HepG2 (cell line): ENCODE results near the gene SMOC1. TPM values are rescaled to one million over a fixed set of nuclear protein-coding genes. Genes with fewer than 3 reads are reported as not detected.

ENCODE experiments used
- ATAC-seq: fragments of 200-7000 bp; cut with Tn5 transposase; 3 replicates; pipeline ENCODE4 v1.9.1; 2020; ENCODE audit warnings: mild to moderate bottlenecking, moderate library complexity
- BruUV-seq: library from RNA; stranded (reverse); fragments of 400-500 nt; replicated peaks from 2 replicates; lab custom pipeline; 2021; lab: Mats Ljungman, UMichigan
- CTCF ChIA-PET: fragments of 300-600 bp; formaldehyde crosslinking; extraction: SDS; loops from one replicate; lab custom pipeline; 2021; ENCODE audit warnings: low total read pairs, inconsistent platforms, low intra/inter-chr PET ratio; lab: Yijun Ruan, JAX
- POLR2A ChIA-PET: fragments of 350-600 bp; sonication (Branson Sonifier 250); formaldehyde crosslinking; loops from one replicate; lab custom pipeline; 2020; ENCODE audit warnings: antibody characterized with exemption, inconsistent platforms; lab: Yijun Ruan, JAX
- DNase-seq: peaks from one replicate; pipeline ENCODE4 v3.0.0-alpha.2; 2015; ENCODE audit warnings: low spot score
- FAIRE-seq: peaks from 3 replicates; lab custom pipeline; 2011; peaks lifted over from hg19 to GRCh38; lab: Jason Lieb, UNC
- H2AFZ ChIP-seq: one replicate; pipeline ENCODE4 v1.6.1; 2011; ENCODE audit warnings: low read length, inconsistent platforms
- H3K27ac ChIP-seq: fragments of 300-600 bp; 3 replicates; pipeline ENCODE4 v1.8.0; 2011; ENCODE audit warnings: mixed run types, mild to moderate bottlenecking, mixed read lengths, low read length, inconsistent platforms; ENCODE audit not compliant: insufficient read depth; ENCODE audit errors: extremely low read length
- H3K27me3 ChIP-seq, 2 experiments: fragments of 200-600 bp in 1 of 2; 2 replicates in 1 of 2; 3 replicates in 1 of 2; pipeline versions ENCODE4 v1.6.0 to v1.8.0; 2011; ENCODE audit warnings: low read length in 2 of 2, mild to moderate bottlenecking in 2 of 2, moderate library complexity in 2 of 2, inconsistent platforms in 1 of 2; ENCODE audit not compliant: insufficient read depth in 2 of 2, control insufficient read depth in 1 of 2
- H3K36me3 ChIP-seq, 2 experiments: fragments of 200-600 bp in 1 of 2; replicated peaks in 1 of 2; 2 replicates in 1 of 2; 3 replicates in 1 of 2; pipeline versions ENCODE4 v1.5.1 to v1.8.0; 2011; ENCODE audit warnings: low read length in 2 of 2, inconsistent platforms in 1 of 2; ENCODE audit not compliant: insufficient read depth in 2 of 2, control insufficient read depth in 1 of 2
- H3K4me1 ChIP-seq: 2 replicates; pipeline ENCODE4 v1.5.1; 2012; ENCODE audit warnings: low read length, inconsistent platforms; ENCODE audit not compliant: insufficient read depth
- H3K4me2 ChIP-seq: 2 replicates; pipeline ENCODE4 v1.6.0; 2011; ENCODE audit warnings: low read depth, low read length, inconsistent platforms
- H3K4me3 ChIP-seq, 3 experiments: fragments of 200-600 bp in 1 of 3; sonication (generic), shearing (Covaris generic) in 1 of 3; replicated peaks in 1 of 3; 2 replicates each; pipeline ENCODE4 v1.5.1; 2011 to 2016; ENCODE audit warnings: low read length in 3 of 3, inconsistent platforms in 2 of 3, low read depth in 2 of 3, mild to moderate bottlenecking in 2 of 3, control low read depth in 1 of 3, mixed read lengths in 1 of 3; ENCODE audit not compliant: insufficient read depth in 1 of 3
- H3K79me2 ChIP-seq: one replicate; pipeline ENCODE4 v1.6.1; 2011; ENCODE audit warnings: low read length, inconsistent platforms; ENCODE audit not compliant: insufficient read depth
- H3K9ac ChIP-seq: 2 replicates; pipeline ENCODE4 v1.6.0; 2011; ENCODE audit warnings: mild to moderate bottlenecking, low read depth, low read length, inconsistent platforms; ENCODE audit not compliant: insufficient read depth
- H3K9me3 ChIP-seq: 2 replicates; pipeline ENCODE4 v1.5.1; 2012; ENCODE audit warnings: mild to moderate bottlenecking, low read length
- H4K20me1 ChIP-seq: 2 replicates; pipeline ENCODE4 v1.6.0; 2011; ENCODE audit warnings: inconsistent platforms, mild to moderate bottlenecking, low read length, moderate library complexity; ENCODE audit not compliant: insufficient read depth
- CEBPB ChIP-seq: IDR thresholded peaks from 2 replicates; pipeline ENCODE4 v1.6.1; 2011; ENCODE audit warnings: low read depth, low read length, improper control_type of control experiment, borderline replicate concordance
- CREB1 ChIP-seq, 2 experiments: fragments of 450-650 bp in 1 of 2; IDR thresholded peaks; 2 replicates each; pipeline ENCODE4 v1.6.1; 2016 to 2017; ENCODE audit warnings: control low read depth in 1 of 2, mild to moderate bottlenecking in 1 of 2, missing compliant biosample characterization in 1 of 2, missing genetic modification characterization in 1 of 2
- IKZF1 ChIP-seq: fragments of 450-650 bp; IDR thresholded peaks from 2 replicates; pipeline ENCODE4 v1.7.1; 2016
- TSC22D2 ChIP-seq: sonication (generic); formaldehyde crosslinking; IDR thresholded peaks from 2 replicates; pipeline ENCODE4 v1.5.1; 2020; ENCODE audit warnings: missing genetic modification reagents, mild to moderate bottlenecking, borderline replicate concordance
- XRCC5 ChIP-seq: fragments of 200-400 bp; formaldehyde crosslinking; optimal IDR thresholded peaks from 2 replicates; pipeline ENCODE3; 2017; ENCODE audit warnings: mild to moderate bottlenecking, low read length
- ZEB1 ChIP-seq: IDR thresholded peaks from 2 replicates; pipeline ENCODE4 v1.6.1; 2012; ENCODE audit warnings: mild to moderate bottlenecking, low read depth, inconsistent platforms; ENCODE audit not compliant: insufficient replicate concordance
- ZNF10 ChIP-seq: sonication (generic); formaldehyde crosslinking; IDR thresholded peaks from 2 replicates; pipeline ENCODE4 v1.4.0; 2020; ENCODE audit warnings: mild to moderate bottlenecking, low read depth, missing genetic modification reagents, borderline replicate concordance
- ZNF282 ChIP-seq: fragments of 450-650 bp; IDR thresholded peaks from 2 replicates; pipeline ENCODE4 v1.6.1; 2018; ENCODE audit not compliant: partially characterized antibody
- ZNF614 ChIP-seq: IDR thresholded peaks from 2 replicates; pipeline ENCODE4 v1.6.1; 2018; ENCODE audit warnings: missing biosample characterization, missing genetic modification reagents, inconsistent platforms, borderline replicate concordance
- WGBS: methylation state at CpG from one replicate; pipeline ENCODE4 v1.1.6; 2017; ENCODE audit warnings: low lambda C conversion rate; 5-methylcytosine and 5-hydroxymethylcytosine counted together
- in situ Hi-C: cut with HindIII; loops from 2 replicates; pipeline ENCODE4 v1.10.0; 2017; ENCODE audit warnings: low pct_unique_long_range_greater_than_20kb; ENCODE audit not compliant: extremely low pct_ligation_motif_present
- intact Hi-C: fragments of 100-400 bp; cut with micrococcal nuclease; formaldehyde crosslinking; loops from one replicate; pipeline ENCODE4 v1.10.0; 2022; ENCODE audit not compliant: unreplicated experiment
- polyA plus RNA-seq, 8 experiments: library from polyadenylated mRNA; depleted of rRNA in 3 of 8; stranded (reverse) in 7 of 8; unstranded in 1 of 8; fragments of >200 nt; fragmentation: Illumina TruSeq in 4 of 8; extraction: Trizol in 4 of 8; gene quantifications; 2 replicates each; pipeline versions ENCODE4 v1.2.1 to v1.2.3, GENCODE V29; 2011 to 2016; ENCODE audit warnings: low read depth in 4 of 8, missing spikeins in 1 of 8, mixed read lengths in 1 of 8; ENCODE audit not compliant: insufficient read depth in 1 of 8
- total RNA-seq, 5 experiments: library from RNA; depleted of rRNA; stranded (reverse); fragments of >200 nt; fragmentation: Illumina TruSeq; extraction: Trizol; gene quantifications; 2 replicates each; pipeline ENCODE4 v1.2.3, GENCODE V29; 2016; ENCODE audit warnings: low read depth in 1 of 5
- TF ChIP-seq, protein P1 (sequence below): sonication (generic); formaldehyde crosslinking; IDR thresholded peaks from 2 replicates; pipeline ENCODE4 v1.8.0; 2022; ENCODE audit warnings: mild to moderate bottlenecking, missing genetic modification reagents; ENCODE audit not compliant: insufficient replicate concordance
- TF ChIP-seq, protein P2 (sequence below): sonication (generic); formaldehyde crosslinking; IDR thresholded peaks from 2 replicates; pipeline ENCODE4 v1.5.0; 2020; ENCODE audit warnings: missing genetic modification reagents
- TF ChIP-seq, protein P3 (sequence below): sonication (generic); formaldehyde crosslinking; IDR thresholded peaks from 2 replicates; pipeline ENCODE4 v1.8.1; 2023; ENCODE audit warnings: missing genetic modification reagents, inconsistent platforms, borderline replicate concordance
- TF ChIP-seq, protein P4 (sequence below): sonication (generic); formaldehyde crosslinking; IDR thresholded peaks from 2 replicates; pipeline ENCODE4 v1.4.0; 2020; ENCODE audit warnings: mild to moderate bottlenecking, missing genetic modification reagents

The SMOC1 gene
- total and polyA plus RNA-seq, 2 of the 13 experiments (the other 11 are each of a cell fraction or from before 2014, with no cell fraction given): 17.8 to 35.6 TPM

DNA sequence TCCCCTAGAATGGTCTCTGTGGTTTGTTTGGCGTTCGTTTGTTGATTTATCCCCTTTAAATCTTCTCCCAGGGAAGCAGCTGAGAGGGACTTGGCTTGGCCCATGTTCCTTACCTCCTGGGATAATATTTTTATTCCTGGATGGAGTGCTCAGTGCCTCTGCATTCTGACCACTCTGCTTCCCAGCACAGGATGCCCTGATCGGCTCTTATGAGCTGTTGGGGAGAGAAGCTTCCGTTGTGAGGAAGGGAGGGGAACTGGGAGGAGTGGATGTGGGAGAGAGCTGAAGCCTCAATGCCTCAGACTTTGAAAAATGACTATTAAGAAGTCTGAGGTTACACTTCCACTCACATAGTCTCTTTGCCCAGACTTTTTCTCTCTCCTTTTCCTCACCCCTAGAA is 114.8 kb downstream of the SMOC1 start:
- Histone ChIP-seq H3K4me2 (no peak overlapping the region), H3K36me3 (peaks cover 2 to 5% of the 10 kb centered on the region in 2 experiments; a peak in 3 of 5 replicates), H3K9me3 (no peaks in the 10 kb centered on the region)
- no peak for TF ChIP-seq TSC22D2 (CRISPR knock-in tag)
- TF ChIP-seq, all 625 proteins: peak for 0
- Histone ChIP-seq H3K4me3 (no peak overlapping the region), H3K4me1 (peaks cover 27% of the 10 kb centered on the region), H3K9ac (no peak overlapping the region), H3K27me3 (no peaks in the 10 kb centered on the region), H2AFZ (no peak overlapping the region), H3K79me2 (no peaks in the 10 kb centered on the region), H4K20me1 (no peaks in the 10 kb centered on the region), H3K27ac (no peak overlapping the region)
- FAIRE-seq (no peak), ATAC-seq (no peak), DNase-seq (no peak)
- POLR2A ChIA-PET: no interaction called here
- intact Hi-C loops: no loop called here
- 99% methylated on average over 4 of the region's 4 CpGs for WGBS
- CTCF ChIA-PET: no interaction called here
- BruUV-seq: no TSS peak
- in situ Hi-C loops: no loop called here

DNA sequence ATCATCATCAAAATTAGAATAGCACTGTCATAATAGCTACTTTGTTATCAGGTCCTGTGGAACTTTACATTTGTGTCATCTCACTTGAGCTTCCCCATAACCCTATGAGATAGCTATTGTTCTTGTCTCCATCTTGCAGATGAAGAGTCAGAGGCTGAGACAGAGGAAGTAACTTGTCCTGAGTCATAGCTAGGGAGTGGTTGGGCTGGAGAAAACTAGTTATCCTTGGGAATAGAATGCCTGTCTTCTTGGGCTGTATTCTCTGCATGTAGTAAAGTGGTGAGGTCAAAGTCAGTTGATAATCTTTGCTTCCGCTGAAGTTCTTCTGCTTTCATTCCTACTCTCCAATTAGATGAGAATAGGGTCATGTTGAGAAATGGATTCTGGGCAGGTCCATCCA is 117.0 kb downstream of the SMOC1 start:
- Histone ChIP-seq H3K27me3 (no peaks in the 10 kb centered on the region), H3K4me2 (no peak overlapping the region), H2AFZ (no peak overlapping the region), H3K9ac (no peak overlapping the region), H3K79me2 (no peaks in the 10 kb centered on the region), H3K4me1 (peaks cover 19% of the 10 kb centered on the region), H3K27ac (no peak overlapping the region), H3K4me3 (no peak overlapping the region), H3K9me3 (no peaks in the 10 kb centered on the region), H4K20me1 (no peaks in the 10 kb centered on the region), H3K36me3 (peaks cover 3 to 5% of the 10 kb centered on the region in 2 experiments; a peak in 4 of 5 replicates)
- intact Hi-C loops: no loop called here
- FAIRE-seq (no peak), ATAC-seq (no peak), DNase-seq (no peak)
- WGBS: 92% methylated on average over 1 of the region's 1 CpG
- BruUV-seq: no TSS peak
- CTCF ChIA-PET: no interaction called here
- POLR2A ChIA-PET: interaction anchor here (1.5 kb wide), 1 partner anchor 9 kb away, joined by 4 read pairs; no protein-coding TSS in a partner anchor
- in situ Hi-C loops: no loop called here
- TF ChIP-seq ZNF10 (CRISPR knock-in tag): no peak
- TF ChIP-seq, protein P1, sequence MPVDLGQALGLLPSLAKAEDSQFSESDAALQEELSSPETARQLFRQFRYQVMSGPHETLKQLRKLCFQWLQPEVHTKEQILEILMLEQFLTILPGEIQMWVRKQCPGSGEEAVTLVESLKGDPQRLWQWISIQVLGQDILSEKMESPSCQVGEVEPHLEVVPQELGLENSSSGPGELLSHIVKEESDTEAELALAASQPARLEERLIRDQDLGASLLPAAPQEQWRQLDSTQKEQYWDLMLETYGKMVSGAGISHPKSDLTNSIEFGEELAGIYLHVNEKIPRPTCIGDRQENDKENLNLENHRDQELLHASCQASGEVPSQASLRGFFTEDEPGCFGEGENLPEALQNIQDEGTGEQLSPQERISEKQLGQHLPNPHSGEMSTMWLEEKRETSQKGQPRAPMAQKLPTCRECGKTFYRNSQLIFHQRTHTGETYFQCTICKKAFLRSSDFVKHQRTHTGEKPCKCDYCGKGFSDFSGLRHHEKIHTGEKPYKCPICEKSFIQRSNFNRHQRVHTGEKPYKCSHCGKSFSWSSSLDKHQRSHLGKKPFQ (CRISPR knock-in tag): no peak
- TF ChIP-seq ZEB1: no peak
- TF ChIP-seq, protein P2, sequence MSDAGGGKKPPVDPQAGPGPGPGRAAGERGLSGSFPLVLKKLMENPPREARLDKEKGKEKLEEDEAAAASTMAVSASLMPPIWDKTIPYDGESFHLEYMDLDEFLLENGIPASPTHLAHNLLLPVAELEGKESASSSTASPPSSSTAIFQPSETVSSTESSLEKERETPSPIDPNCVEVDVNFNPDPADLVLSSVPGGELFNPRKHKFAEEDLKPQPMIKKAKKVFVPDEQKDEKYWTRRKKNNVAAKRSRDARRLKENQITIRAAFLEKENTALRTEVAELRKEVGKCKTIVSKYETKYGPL (CRISPR knock-in tag): no peak
- TF ChIP-seq CREB1 (IDR thresholded peaks at IDR 0.05): no peak
- no peak for TF ChIP-seq CREB1 (CRISPR knock-in tag; IDR thresholded peaks at IDR 0.05)
- TF ChIP-seq CEBPB: no peak
- no peak for TF ChIP-seq IKZF1
- no peak for TF ChIP-seq ZNF614 (CRISPR knock-in tag)
- TF ChIP-seq ZNF282: no peak
- TF ChIP-seq XRCC5: no peak
- TF ChIP-seq, protein P3, sequence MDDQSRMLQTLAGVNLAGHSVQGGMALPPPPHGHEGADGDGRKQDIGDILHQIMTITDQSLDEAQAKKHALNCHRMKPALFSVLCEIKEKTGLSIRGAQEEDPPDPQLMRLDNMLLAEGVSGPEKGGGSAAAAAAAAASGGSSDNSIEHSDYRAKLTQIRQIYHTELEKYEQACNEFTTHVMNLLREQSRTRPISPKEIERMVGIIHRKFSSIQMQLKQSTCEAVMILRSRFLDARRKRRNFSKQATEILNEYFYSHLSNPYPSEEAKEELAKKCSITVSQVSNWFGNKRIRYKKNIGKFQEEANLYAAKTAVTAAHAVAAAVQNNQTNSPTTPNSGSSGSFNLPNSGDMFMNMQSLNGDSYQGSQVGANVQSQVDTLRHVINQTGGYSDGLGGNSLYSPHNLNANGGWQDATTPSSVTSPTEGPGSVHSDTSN (CRISPR knock-in tag): no peak
- TF ChIP-seq, protein P4, sequence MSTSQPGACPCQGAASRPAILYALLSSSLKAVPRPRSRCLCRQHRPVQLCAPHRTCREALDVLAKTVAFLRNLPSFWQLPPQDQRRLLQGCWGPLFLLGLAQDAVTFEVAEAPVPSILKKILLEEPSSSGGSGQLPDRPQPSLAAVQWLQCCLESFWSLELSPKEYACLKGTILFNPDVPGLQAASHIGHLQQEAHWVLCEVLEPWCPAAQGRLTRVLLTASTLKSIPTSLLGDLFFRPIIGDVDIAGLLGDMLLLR: no peak
